ENCODE measurements around the gene NUPR1.
A peak's percentile ranks its signal among the peaks of the same experiment; 100 is the strongest.
"Not testable (repeated sequence)": the region's sequence is repeated elsewhere in the genome, so short reads cannot be mapped to it uniquely, and the experiment has no call there.

NUPR1 gene

GRCh38 chr16:28538733-28539596, at the start of gene NUPR1:
NUPR1 (minus strand) TSS chr16:28538974; CDS start chr16:28538907, 67 bp downstream.
- DNase-seq (ENCODE audit: low read depth): peak; percentile 65

- no peak for DNase-seq (ENCODE audit: low read depth)
Measured at GRCh38 chr16:28587386-28587785, 48.6 kb upstream of the NUPR1 start.

- DNase-seq (ENCODE audit: low read depth): no peak
Measured at GRCh38 chr16:28586466-28586865, 47.7 kb upstream of the NUPR1 start.

- no peak for DNase-seq (ENCODE audit: low read depth)
Measured at GRCh38 chr16:28585674-28586073, 46.9 kb upstream of the NUPR1 start.

GRCh38 chr16:28580726-28581315, 42.0 kb upstream of the NUPR1 start:
- no peak for DNase-seq (ENCODE audit: low read depth)

- DNase-seq (ENCODE audit: low read depth): no peak
Measured at GRCh38 chr16:28575446-28576109, 36.8 kb upstream of the NUPR1 start.

GRCh38 chr16:28574925-28575324, 36.2 kb upstream of the NUPR1 start:
- no peak for DNase-seq (ENCODE audit: low read depth)

- no peak for DNase-seq (ENCODE audit: low read depth)
Measured at GRCh38 chr16:28573738-28574718, 35.3 kb upstream of the NUPR1 start.

- no peak for DNase-seq (ENCODE audit: low read depth)
Measured at GRCh38 chr16:28572696-28573510, 34.1 kb upstream of the NUPR1 start.

GRCh38 chr16:28569968-28570752, 31.4 kb upstream of the NUPR1 start:
- DNase-seq (ENCODE audit: low read depth): no peak

- no peak for DNase-seq (ENCODE audit: low read depth)
Measured at GRCh38 chr16:28569021-28569420, 30.2 kb upstream of the NUPR1 start.

- no peak for DNase-seq (ENCODE audit: low read depth)
Measured at GRCh38 chr16:28567292-28567691, 28.5 kb upstream of the NUPR1 start.

GRCh38 chr16:28566233-28566925, 27.6 kb upstream of the NUPR1 start:
- DNase-seq (ENCODE audit: low read depth): not testable (repeated sequence)

GRCh38 chr16:28563218-28563617, 24.4 kb upstream of the NUPR1 start:
- DNase-seq (ENCODE audit: low read depth): no peak

GRCh38 chr16:28562199-28562598, 23.4 kb upstream of the NUPR1 start:
- no peak for DNase-seq (ENCODE audit: low read depth)

- no peak for DNase-seq (ENCODE audit: low read depth)
Measured at GRCh38 chr16:28561557-28562187, 22.9 kb upstream of the NUPR1 start.

- no peak for DNase-seq (ENCODE audit: low read depth)
Measured at GRCh38 chr16:28558456-28558855, 19.7 kb upstream of the NUPR1 start.

- DNase-seq (ENCODE audit: low read depth): no peak
Measured at GRCh38 chr16:28556914-28557320, 18.1 kb upstream of the NUPR1 start.

- DNase-seq (ENCODE audit: low read depth): no peak
Measured at GRCh38 chr16:28555561-28555960, 16.8 kb upstream of the NUPR1 start.
